K562 (cell line): ENCODE results near the gene PPT1. TPM values are rescaled to one million over a fixed set of nuclear protein-coding genes. Genes with fewer than 3 reads are reported as not detected.
A peak's percentile ranks its signal among the peaks of the same experiment; 100 is the strongest.

Experiments
- ASH1L ChIP-seq: fragments of 450-650 bp; IDR thresholded peaks from 2 replicates; pipeline ENCODE4 v1.6.1; 2018; ENCODE audit warnings: borderline replicate concordance, mild to moderate bottlenecking, low read depth; ENCODE audit not compliant: partially characterized antibody
- CC2D1A ChIP-seq: fragments of 450-650 bp; IDR thresholded peaks from 2 replicates; pipeline ENCODE4 v1.6.1; 2017; ENCODE audit warnings: mild to moderate bottlenecking
- DMBX1 ChIP-seq: fragments of 250-450 bp; sonication (Bioruptor Pico); IDR thresholded peaks from 2 replicates; pipeline ENCODE4 v1.8.0; 2022; ENCODE audit warnings: inconsistent platforms, mild to moderate bottlenecking, moderate library complexity, borderline replicate concordance
- DPF2 ChIP-seq: fragments of 450-650 bp; IDR thresholded peaks from 2 replicates; pipeline ENCODE4 v1.6.1; 2016
- E2F3 ChIP-seq: fragments of 250-450 bp; sonication (Bioruptor Pico); IDR thresholded peaks from 2 replicates; pipeline ENCODE4 v1.4.0; 2020; ENCODE audit warnings: mild to moderate bottlenecking
- FOXJ2 ChIP-seq: fragments of 200-800 bp; sonication (Bioruptor generic); IDR thresholded peaks from 2 replicates; pipeline ENCODE4 v1.6.1; 2016; ENCODE audit warnings: missing genetic modification characterization, missing compliant biosample characterization
- GABPB1 ChIP-seq: sonication (generic); formaldehyde crosslinking; IDR thresholded peaks from 2 replicates; pipeline ENCODE4 v1.8.0; 2022; ENCODE audit warnings: mild to moderate bottlenecking, missing genetic modification reagents
- HDAC3 ChIP-seq: fragments of 450-650 bp; IDR thresholded peaks from 2 replicates; pipeline ENCODE4 v1.6.1; 2018; ENCODE audit warnings: borderline replicate concordance, mild to moderate bottlenecking, moderate library complexity; ENCODE audit not compliant: partially characterized antibody
- MEF2D ChIP-seq: conservative IDR thresholded peaks from 2 replicates; pipeline ENCODE4 v1.6.1; 2016; ENCODE audit warnings: low read depth, missing genetic modification characterization, missing compliant biosample characterization
- NFIC ChIP-seq: fragments of 450-650 bp; IDR thresholded peaks from 2 replicates; pipeline ENCODE4 v1.6.1; 2017; ENCODE audit warnings: mild to moderate bottlenecking, inconsistent platforms
- PHTF2 ChIP-seq: fragments of 250-450 bp; sonication (Bioruptor Pico); IDR thresholded peaks from 2 replicates; pipeline ENCODE4 v1.5.0; 2021; ENCODE audit warnings: mild to moderate bottlenecking
- PYGO2 ChIP-seq: fragments of 450-650 bp; IDR thresholded peaks from 2 replicates; pipeline ENCODE4 v1.6.1; 2016; ENCODE audit warnings: mild to moderate bottlenecking, missing genetic modification characterization, moderate library complexity, missing compliant biosample characterization
- RBFOX2 ChIP-seq: fragments of 200-400 bp; formaldehyde crosslinking; IDR thresholded peaks from 2 replicates; pipeline ENCODE4 v1.6.1; 2017; ENCODE audit warnings: low read depth, mild to moderate bottlenecking, low read length, moderate library complexity
- RNF2 ChIP-seq: sonication (generic); IDR thresholded peaks from 2 replicates; pipeline ENCODE4 v1.6.1; 2016
- ZNF232 ChIP-seq: sonication (generic); formaldehyde crosslinking; IDR thresholded peaks from 2 replicates; pipeline ENCODE4 v1.8.0; 2022; ENCODE audit warnings: mild to moderate bottlenecking, missing genetic modification reagents
- polyA plus RNA-seq, 8 experiments: library from polyadenylated mRNA; depleted of rRNA in 4 of 8; stranded (reverse) in 5 of 8; unstranded in 3 of 8; fragments of >200 nt; fragmentation: Nextera tagmentation in 2 of 8; fragmentation: Illumina TruSeq in 1 of 8; extraction: Ambion mirVana in 2 of 8; extraction: Trizol in 1 of 8; gene quantifications; 2 replicates each; pipeline versions ENCODE4 v1.2.1 to v1.2.3, GENCODE V29; 2011 to 2014; ENCODE audit warnings: inconsistent platforms in 1 of 8, missing spikeins in 1 of 8
- total RNA-seq, 7 experiments: library from RNA; depleted of rRNA in 6 of 7; stranded (reverse); fragments of >200 nt in 6 of 7; fragmentation: Illumina TruSeq in 2 of 7; extraction: Trizol in 2 of 7; gene quantifications; 2 replicates each; pipeline versions ENCODE4 v1.2.1 to v1.2.3, GENCODE V29; 2011 to 2021; ENCODE audit warnings: low replicate concordance in 1 of 7
- TF ChIP-seq, protein P1 (sequence below): fragments of 450-650 bp; formaldehyde crosslinking; IDR thresholded peaks from 2 replicates; pipeline ENCODE4 v1.4.0; 2022; ENCODE audit warnings: mild to moderate bottlenecking, moderate library complexity
- TF ChIP-seq, protein P2 (sequence below): fragments of 450-650 bp; IDR thresholded peaks from 2 replicates; pipeline ENCODE4 v1.6.1; 2016; ENCODE audit warnings: low read depth, mild to moderate bottlenecking, moderate library complexity
- TF ChIP-seq, protein P3 (sequence below), 2 experiments: fragments of 450-650 bp; formaldehyde crosslinking in 1 of 2; IDR thresholded peaks; 2 replicates each; pipeline versions ENCODE4 v1.4.0 to v1.6.1; 2014 to 2020; ENCODE audit warnings: mild to moderate bottlenecking in 2 of 2, borderline replicate concordance in 1 of 2, low read depth in 1 of 2

PPT1 gene
- total and polyA plus RNA-seq, 9 of the 15 experiments (the other 6 are each of a cell fraction or from before 2014, with no cell fraction given), result 72.2 to 285 (median 143) TPM

DNA sequence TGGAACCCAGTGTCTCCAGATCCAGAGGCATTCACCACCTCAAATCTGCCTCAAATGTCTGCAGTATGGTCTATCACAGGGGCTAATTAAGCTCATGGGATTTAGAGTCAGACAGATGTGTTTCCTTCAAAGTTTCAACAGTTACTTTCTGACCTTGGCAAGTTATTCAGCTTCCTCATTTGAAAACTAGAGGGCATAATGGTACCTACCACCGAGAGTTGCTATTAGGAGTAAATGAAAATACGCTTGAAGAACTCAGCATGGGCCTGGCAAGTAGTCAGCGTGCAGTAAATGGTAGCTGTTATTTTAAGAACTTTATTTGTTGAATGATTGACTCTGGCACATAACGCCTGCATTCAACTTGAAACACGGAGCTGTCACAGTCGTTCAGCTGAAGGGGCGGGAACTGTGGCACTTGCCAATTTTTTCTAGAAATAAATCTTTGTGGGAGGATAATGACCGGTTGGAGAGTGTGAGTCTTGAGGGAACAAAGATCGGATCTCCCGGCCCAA, 57.8 kb downstream of the PPT1 start (continued):
- no peak for TF ChIP-seq FOXJ2 (tag)
- TF ChIP-seq CC2D1A, result no peak
- TF ChIP-seq E2F3 (CRISPR knock-in tag), result no peak
- TF ChIP-seq PYGO2, result 0 out of 2 replicates have a peak, but pooled peaks have one; percentile 19
- TF ChIP-seq DPF2, result 0 out of 2 replicates have a peak, but pooled peaks have one; percentile 24
- no peak for TF ChIP-seq ZNF232 (CRISPR knock-in tag)
- TF ChIP-seq RNF2, result no peak
- TF ChIP-seq, protein P1, sequence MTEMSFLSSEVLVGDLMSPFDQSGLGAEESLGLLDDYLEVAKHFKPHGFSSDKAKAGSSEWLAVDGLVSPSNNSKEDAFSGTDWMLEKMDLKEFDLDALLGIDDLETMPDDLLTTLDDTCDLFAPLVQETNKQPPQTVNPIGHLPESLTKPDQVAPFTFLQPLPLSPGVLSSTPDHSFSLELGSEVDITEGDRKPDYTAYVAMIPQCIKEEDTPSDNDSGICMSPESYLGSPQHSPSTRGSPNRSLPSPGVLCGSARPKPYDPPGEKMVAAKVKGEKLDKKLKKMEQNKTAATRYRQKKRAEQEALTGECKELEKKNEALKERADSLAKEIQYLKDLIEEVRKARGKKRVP (CRISPR knock-in tag), result no peak; the same call in 1 of the 2 replicates
- peak; percentile 51; the same call in 1 of the 2 replicates for TF ChIP-seq NFIC
- TF ChIP-seq ASH1L, result no peak
- TF ChIP-seq, protein P2, sequence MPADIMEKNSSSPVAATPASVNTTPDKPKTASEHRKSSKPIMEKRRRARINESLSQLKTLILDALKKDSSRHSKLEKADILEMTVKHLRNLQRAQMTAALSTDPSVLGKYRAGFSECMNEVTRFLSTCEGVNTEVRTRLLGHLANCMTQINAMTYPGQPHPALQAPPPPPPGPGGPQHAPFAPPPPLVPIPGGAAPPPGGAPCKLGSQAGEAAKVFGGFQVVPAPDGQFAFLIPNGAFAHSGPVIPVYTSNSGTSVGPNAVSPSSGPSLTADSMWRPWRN, result no peak
- TF ChIP-seq GABPB1 (CRISPR knock-in tag), result no peak
- no peak for TF ChIP-seq RBFOX2
- TF ChIP-seq HDAC3, result peak; percentile 43
- peak; percentile 71 for TF ChIP-seq MEF2D
- TF ChIP-seq PHTF2 (CRISPR knock-in tag), result no peak
- TF ChIP-seq DMBX1 (CRISPR knock-in tag), result peak; percentile 38; the same call in 1 of the 2 replicates
- TF ChIP-seq, protein P3, sequence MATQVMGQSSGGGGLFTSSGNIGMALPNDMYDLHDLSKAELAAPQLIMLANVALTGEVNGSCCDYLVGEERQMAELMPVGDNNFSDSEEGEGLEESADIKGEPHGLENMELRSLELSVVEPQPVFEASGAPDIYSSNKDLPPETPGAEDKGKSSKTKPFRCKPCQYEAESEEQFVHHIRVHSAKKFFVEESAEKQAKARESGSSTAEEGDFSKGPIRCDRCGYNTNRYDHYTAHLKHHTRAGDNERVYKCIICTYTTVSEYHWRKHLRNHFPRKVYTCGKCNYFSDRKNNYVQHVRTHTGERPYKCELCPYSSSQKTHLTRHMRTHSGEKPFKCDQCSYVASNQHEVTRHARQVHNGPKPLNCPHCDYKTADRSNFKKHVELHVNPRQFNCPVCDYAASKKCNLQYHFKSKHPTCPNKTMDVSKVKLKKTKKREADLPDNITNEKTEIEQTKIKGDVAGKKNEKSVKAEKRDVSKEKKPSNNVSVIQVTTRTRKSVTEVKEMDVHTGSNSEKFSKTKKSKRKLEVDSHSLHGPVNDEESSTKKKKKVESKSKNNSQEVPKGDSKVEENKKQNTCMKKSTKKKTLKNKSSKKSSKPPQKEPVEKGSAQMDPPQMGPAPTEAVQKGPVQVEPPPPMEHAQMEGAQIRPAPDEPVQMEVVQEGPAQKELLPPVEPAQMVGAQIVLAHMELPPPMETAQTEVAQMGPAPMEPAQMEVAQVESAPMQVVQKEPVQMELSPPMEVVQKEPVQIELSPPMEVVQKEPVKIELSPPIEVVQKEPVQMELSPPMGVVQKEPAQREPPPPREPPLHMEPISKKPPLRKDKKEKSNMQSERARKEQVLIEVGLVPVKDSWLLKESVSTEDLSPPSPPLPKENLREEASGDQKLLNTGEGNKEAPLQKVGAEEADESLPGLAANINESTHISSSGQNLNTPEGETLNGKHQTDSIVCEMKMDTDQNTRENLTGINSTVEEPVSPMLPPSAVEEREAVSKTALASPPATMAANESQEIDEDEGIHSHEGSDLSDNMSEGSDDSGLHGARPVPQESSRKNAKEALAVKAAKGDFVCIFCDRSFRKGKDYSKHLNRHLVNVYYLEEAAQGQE (IDR thresholded peaks at IDR 0.05; ENCODE audit: borderline replicate concordance), result peak; percentile 2; the same call in 1 of the 2 replicates
- TF ChIP-seq, protein P3 (CRISPR knock-in tag; IDR thresholded peaks at IDR 0.05; ENCODE audit: low read depth), result no peak
